HG03060 (cell line): Measurements from ENCODE around the gene DNAJA1.
"Not testable (repeated sequence)": the region's sequence is repeated elsewhere in the genome, so short reads cannot be mapped to it uniquely, and the experiment has no call there.

Experiments used
- ATAC-seq: cut with Tn5 transposase; IDR thresholded peaks from one replicate; pipeline ENCODE4 v1.9.1; 2021; ENCODE audit warnings: low read depth, moderate number of reproducible peaks; ENCODE audit not compliant: unreplicated experiment

The DNAJA1 gene

DNA sequence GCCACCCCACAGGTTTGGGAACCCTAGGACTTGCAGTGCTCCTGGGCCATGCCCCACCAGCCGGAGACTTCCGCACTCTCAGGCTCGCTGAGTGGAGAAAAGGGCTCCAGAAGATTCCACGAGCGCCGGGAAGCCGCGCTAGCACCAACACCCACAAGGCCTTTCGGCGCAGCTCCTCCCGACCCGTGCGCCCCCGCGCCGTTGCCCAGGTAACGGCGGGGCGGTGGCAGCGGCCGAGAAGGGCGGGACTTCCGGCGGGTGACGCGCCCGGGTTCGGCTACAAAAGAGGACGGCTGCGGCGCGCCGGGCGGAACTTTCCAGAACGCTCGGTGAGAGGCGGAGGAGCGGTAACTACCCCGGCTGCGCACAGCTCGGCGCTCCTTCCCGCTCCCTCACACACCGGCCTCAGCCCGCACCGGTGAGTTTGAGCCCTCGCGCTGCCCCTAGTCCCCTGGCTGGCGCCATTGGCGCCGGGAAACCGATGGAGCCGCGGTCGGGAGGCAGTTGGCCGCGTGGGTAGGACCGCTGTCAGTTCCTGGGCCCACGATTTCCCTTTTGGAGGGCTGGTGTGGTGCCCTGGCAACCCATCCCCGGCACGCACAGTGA lies at the start of gene DNAJA1:
DNAJA1 (plus strand) TSS at position 308 of the 606 bp plus-strand sequence. CDS start 1,212 bp downstream, outside the sequence.
- peak; percentile 85 for ATAC-seq

DNA sequence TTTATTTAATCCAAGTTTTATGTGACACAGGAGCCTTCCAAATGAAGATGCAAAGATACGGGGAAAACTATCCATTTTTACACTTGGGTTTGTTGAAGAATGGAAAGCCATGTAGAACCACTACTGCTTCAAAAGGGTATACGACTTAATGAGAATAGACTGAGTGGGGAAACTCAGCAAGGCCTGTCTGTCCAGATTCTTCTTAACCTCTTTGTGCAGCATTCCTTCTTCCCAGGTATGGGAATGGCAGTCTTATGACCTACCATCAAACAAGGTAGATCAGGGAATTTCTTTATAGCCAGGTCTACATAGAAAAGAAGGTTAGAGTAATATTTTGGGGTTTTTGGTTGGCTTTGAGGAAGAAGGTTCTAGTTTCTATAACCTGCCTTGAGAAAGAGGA lies 47.0 kb upstream of the DNAJA1 start:
- ATAC-seq = no peak

DNA sequence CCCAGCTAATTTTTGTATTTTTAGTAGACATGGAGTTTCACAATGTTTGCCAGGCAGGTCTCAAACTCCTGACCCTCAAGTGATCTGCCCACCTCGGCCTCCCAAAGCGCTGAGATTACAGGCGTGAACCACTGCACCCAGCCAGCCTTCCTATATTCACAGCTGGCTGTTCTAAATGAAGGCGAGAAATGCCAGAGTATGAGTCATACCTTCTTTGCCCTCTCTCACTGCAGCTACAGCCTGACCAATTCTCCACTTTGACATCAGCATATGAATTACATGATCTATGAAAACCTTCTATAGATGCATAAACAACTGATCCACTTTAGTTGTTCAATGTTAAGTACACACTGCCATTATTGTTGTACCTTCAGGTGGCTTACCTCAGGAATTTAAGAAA lies 38.1 kb upstream of the DNAJA1 start:
- no peak for ATAC-seq

DNA sequence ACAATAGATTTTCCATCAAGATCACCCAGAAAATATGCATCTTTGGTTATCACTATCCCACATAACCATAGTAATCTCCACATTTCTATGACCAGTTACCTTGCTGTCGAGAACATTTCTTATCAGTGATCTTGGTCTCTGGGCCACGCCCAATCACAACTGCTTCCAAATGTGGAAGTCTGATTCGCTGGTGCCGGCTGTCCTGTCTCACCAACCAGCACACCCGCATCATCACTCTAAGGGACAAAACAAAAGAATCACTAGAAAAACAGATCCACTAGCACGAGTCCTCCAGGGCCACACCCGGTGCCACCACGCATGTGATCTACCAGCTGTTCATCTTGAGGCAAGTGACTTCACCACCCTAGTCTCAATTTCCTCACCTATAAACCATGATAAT lies 35.4 kb upstream of the DNAJA1 start:
- no peak for ATAC-seq

DNA sequence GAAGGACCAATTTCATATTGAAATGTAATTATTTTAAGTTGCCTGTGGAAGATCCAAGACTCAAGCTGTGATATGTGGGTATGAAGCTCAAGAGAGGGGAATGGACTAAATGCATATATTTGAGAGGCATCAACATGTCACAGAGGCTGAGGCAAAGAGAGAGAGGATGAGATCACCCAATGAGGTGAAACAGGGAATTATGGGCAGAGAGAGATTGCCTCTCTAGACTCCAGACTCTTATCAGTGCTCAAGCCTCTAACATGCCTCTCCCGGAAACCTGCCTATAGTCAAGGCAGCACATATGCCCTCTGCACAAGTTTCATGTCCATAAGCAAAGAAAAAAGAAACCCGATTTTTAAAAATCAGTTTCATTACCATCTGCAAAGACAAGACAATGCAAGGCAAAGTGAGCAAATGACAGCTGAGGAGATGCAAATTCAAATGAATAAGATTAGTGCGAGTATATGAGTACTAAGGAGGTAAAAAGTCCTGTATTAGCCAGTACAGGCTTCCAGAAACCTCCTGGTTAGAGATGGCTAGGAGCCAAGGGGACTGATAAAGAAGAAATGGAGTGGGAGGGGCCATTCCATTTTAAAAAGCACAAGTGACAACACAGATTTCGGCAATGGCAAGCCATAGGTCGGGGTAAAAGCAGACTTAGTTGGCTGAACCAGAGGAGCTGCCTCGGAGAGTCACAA lies 33.0 kb upstream of the DNAJA1 start:
- no peak for ATAC-seq

DNA sequence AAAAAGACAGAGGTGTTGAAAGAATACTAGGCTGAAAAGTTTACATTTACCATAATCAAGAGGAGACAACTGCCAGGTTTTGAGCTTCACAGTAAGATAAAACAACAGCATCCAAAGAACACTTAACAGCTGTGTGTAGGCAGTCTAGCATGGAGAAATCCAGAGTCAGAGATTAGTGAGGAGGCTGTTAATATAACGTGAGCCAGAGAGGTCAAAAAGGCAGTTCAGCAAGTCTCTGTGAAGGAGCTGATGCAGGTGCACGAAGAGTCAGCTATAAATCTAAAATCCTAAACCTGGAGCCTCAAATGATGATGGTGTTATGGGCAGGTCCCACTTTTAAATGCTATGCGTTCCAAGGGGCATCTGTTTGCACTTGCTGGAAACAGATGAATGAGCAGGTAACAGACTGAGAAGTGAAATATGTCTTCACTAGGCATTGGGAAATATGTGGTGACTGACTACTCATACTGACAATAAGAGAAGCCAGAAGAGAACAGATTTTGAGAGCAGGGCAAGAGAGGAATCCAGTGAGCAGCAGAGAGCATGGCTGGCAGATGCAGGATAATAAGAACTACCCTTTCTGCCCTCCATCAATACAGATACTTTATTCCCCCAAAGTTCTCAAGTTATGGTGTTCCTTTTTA lies 32.4 kb upstream of the DNAJA1 start:
- ATAC-seq = no peak

DNA sequence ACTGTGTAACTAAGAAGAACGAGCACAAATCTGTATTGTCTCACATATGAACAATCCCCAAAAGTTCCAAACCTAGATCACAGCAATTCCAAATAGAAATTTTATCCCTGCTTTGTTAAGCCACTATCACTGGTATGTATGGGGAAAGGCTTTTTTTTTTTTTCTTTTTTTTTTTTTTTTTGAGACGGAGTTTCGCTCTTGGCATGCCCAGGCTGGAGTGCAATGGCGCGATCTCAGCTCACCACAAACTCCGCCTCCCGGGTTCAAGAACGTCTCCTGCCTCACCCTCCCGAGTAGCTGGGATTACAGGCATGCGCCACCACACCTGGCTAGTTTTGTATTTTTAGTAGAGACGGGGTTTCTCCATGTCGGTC lies 24.4 kb upstream of the DNAJA1 start:
- not testable (repeated sequence) for ATAC-seq

DNA sequence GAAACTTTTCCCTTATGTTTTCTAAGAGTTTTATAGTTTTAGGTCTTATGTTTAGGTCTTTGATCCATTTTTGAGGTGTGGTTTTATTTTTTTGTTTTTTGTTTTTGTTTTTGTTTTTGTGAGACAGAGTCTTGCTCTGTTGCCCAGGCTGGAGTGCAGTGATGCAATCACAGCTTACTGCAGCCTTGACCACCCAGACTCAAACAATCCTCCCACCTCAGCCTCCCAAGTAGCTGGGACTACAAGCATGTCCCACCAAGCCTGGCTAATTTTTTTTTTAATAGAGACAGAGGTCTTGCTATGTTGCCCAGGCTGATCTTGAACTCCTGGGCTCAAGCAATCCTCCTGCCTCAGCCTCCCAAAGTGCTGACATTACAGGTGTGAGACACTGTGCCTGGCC lies 19.7 kb upstream of the DNAJA1 start:
- not testable (repeated sequence) for ATAC-seq

DNA sequence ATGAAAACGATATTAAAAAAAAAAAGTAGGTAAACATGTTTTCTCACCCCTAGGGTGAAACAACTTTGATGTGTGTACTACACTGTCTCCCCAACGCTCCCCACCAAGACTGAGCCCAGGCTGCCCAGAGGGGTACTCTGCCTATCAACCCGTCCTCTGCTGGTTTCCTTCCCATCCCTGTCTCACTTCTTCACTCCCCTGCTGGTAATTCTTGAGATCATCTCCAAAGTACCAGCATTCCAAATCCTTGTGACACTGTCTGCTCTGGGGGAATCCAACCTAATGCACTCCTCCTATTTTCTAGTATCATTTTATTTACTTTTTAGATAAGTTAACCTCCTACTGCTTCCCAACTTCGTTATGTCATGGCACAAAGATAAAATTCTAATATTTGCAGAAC lies 17.3 kb upstream of the DNAJA1 start:
- ATAC-seq = no peak

DNA sequence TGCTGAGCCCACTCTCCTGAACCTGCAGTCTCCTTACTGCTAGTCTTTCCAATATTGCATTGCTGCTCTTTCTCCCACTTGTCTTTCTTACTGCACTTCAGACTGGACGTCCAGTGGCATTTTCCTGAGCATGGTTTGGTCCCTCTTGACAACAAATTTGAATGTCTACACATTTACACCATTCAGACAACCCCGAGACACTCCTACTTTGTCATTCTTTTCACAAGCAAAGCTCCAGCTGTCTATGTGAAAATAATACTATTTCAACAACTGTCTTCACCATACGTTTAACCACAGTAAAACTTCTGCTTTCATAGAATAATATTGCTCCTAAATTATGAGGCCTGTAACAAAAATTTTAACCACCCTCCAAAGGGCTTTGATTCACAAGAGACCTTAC lies 13.2 kb upstream of the DNAJA1 start:
- ATAC-seq = no peak

DNA sequence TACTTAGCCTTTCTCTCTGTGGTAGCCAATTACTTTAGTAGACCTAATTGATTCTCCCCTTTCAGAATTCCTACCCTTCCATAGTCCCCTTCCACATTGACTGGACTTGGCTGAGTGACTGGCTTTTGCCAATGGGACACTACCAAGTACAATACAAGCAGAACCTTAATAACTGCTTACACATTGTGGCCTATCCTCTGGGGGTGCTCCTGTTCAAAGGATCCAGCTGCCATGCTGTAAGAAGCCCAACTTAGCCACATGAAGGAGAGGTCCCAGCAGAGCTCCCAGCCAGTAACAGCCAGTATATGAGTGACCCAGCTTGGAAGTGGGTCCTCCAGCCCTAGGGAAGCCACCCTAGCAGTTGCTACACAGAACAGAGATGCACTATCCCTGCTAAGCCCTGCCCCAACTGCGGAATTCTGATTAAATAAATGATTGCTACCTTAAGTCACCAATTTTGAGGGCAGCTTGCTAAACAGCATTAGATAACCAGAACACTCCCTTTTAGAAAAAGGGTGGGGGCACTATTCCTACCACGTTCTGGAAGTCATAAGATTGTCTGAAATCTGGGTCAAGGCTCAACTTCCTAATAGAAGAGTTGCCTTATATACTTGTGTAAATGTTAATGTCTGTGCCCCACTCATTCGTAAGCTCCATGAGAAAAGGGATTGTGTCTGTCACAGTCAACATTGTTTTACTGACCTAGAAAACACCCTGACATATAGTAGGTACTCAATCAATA lies 12.6 kb upstream of the DNAJA1 start:
- no peak for ATAC-seq

DNA sequence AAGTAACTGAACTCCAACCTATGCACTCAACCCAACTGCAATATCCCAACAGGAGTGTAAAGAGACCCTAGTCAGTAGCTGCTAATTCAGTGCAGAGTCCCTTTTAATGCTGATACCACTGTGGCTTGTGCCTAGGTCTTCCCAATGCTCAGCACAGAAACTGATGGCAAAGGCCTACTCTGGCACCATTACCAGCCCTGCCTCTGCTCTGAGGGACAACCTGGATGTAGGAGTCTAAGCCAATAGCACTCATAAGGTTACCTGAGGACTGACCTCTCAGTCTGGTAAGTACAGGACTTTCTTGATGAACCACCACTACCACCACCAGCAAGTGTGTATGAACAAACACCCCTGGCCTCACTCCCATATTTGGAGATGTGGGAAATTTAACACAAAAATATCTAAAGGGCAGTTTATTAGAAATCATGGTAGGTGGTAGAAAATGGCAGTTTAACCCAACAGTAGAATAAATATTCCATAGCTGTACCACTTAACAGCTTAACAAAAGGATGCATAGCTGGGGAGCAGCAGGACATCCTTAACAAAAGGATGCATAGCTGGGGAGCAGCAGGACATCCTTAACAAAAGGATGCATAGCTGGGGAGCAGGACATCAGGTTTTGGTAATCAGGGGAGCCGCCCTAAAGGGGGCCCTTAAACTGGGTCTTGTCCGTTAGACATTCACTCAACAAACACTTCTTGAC lies 11.0 kb upstream of the DNAJA1 start:
- ATAC-seq = no peak

DNA sequence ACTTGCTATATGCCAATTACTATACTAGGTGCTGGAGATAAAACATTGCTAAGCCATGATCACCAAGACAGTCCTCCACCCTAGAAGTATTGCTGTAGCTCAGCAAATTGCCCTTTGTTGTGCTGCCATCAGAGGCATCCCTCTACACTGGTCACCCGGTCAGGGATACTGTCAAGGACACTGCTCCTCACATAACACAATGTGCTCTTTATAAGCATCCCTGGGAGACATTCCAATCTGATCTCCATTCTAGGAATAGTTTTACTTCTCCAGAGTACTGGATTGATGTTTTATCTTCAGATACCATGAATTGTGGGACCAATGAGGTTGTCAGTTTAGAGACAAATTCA lies 10.4 kb upstream of the DNAJA1 start:
- no peak for ATAC-seq

DNA sequence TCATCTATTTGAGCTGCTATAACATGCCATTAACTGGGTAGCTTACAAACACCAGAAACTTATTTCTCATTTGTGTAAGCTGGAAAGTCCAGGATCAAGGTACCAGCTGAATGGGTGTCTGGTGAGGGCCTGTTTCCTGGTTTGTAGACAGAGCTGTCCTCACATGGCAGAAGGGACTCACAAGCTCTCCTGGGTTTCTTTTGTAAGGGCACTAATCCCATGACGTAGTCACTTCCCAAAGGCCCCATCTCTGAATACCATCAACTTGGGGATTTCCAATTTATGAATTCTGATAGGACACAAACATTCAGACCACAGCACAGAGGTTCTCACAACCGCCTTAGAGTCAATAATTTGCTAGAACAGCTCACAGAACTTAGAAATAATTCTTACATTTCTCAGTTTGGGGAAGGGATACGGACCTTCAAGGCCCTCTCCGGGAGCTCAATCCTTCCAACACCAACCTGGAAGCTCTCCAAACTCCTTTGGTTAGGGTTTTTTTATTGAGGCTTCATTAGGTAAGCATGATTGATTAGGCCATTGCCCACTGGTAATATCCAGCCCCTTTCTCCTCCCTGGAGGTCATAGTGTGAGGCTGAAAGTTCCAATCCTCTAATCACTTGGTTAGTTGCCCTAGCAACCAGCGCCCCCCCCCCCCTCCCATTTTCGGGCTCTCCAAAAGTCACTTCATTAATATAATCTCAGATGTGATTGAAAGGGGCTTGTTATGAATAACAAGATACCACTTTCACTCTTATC lies 7.6 kb upstream of the DNAJA1 start:
- ATAC-seq = no peak

DNA sequence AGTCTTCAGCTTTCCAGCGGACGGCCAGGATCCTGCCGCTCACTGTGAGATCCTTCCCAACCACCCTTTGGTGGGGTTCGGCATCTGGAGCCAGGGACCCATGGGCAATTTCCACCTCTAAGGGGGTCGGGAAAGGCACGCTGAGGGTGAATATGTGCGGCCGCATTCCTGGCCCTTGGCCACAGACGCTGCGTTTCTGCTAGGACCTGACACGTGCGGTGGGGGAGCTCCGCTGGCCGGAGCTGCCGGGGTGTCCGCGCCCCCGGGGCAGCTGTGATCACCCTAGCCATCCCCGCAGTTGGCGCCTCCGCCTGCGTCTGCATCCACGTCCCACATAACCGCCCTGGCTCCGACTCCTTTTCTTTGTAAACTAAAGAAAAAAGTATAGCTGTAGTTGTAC lies 5.3 kb upstream of the DNAJA1 start:
- no peak for ATAC-seq

DNA sequence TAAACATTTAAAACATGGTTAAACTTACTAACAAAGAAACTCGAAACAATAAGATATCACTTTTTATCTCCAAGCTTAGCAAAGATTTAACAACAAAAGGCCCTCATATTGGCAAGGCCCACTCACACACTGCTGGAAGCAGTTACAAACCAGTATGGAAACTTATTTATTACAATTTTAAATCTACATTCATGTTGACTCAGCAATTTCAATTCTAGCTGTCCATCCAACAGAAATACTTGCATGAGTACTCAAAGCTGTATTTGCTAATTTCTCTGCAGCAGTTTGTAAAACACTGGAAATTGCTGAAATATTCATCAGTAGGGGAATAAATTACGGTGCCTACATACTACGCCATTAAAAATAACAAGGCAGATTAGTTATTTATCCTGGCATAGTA lies 2.8 kb upstream of the DNAJA1 start:
- no peak for ATAC-seq

DNA sequence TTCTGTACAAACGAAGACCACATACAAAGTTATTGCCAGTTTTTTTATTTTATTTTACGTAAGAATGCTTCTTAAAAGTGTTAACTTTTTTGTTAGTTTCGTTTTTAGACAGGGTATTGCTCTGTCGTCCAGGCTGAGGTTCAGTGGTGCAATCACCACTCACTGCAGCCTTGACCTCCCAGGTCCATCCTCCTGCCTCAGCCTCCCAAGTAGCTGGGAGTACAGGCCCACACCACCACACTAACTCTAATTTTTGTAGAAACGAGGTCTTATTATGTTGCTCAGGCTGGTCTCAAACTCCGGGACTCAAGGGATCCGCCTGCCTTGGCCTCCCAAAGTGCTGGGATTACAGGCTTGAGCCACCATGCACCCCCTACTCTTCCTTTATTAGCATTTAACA lies 2.3 kb upstream of the DNAJA1 start:
- ATAC-seq = no peak

DNA sequence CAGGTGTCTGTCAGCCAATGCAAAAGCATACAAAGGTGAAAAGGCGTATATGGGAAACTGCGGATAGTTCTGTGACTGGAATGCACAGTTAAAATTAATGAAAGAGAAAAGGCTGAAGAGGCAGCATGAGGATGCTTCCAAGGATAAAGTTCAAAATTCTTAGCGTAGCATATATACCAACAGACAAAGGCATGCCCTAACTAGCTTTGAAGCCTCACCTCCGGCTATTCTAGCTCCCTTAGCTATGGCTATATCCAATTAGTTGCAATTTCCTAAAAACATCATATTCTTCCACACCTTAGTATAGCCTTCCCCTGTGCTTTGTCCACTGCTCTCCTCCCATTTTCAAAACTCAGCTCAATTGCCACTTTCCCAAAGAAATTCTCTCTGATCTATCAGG lies 1.4 kb upstream of the DNAJA1 start:
- ATAC-seq = no peak

DNA sequence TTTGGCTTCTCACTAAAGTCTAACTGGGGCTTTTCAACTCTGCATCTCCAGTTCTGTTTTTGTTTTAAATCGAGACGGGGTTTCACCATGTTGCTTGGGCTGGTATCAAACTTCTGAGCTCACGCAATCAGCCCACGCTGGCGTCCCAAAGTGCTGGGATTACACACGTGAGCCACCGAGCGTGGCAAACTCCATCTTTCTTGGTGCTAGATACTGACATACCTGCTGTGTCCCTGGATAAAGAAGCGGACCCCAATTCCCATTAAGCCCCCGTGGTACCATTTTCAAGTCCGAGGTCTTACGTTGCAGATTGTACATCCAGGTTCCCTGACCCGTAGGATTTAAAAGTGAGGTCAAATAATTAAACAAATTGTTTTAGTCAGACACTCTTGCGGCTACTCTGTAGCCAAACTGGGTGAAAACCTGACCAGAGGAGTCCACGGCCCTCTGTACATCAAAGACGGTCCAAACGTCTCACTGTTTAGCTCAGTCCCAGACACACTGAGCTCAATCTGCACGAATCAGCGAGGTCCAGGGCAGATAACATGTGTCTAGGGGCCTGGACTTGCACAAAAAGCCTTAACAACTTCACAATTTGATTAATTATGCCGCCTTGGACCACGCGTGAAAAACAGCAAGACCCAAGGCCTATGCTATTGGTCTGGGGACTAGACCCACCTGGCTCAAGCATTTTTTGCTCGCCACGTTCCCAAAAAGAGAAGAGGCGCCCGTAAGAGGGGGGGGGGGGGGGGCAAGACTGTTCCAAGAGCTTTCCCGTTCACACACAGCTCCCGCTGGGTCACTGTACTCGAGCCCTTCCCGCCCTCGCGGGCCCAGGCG lies 727 bp upstream of the DNAJA1 start:
- no peak for ATAC-seq
